Suprapubic skin (tissue), 4 donors: ENCODE results near the gene RAB8A. TPM values are rescaled to one million over a fixed set of nuclear protein-coding genes. Genes with fewer than 3 reads are reported as not detected.
"Not testable (repeated sequence)": the region's sequence is repeated elsewhere in the genome, so short reads cannot be mapped to it uniquely, and the experiment has no call there.

Experiments
- DNase-seq, 2 donors: peaks; one replicate each; pipeline ENCODE4 v3.0.0-alpha.2; 2019; ENCODE audit warnings: low spot score in 2 of 2
- H3K27ac ChIP-seq: fragments of 200-600 bp; sonication (generic); one replicate; pipeline ENCODE4 v1.5.1; 2019
- H3K27me3 ChIP-seq: fragments of 200-600 bp; sonication (generic); one replicate; pipeline ENCODE4 v1.5.1; 2019
- H3K36me3 ChIP-seq: fragments of 200-600 bp; sonication (generic); one replicate; pipeline ENCODE4 v1.5.1; 2019
- H3K4me1 ChIP-seq: fragments of 200-600 bp; sonication (generic); one replicate; pipeline ENCODE4 v1.5.1; 2019
- H3K4me3 ChIP-seq: fragments of 200-600 bp; sonication (generic); one replicate; pipeline ENCODE4 v1.5.1; 2019; ENCODE audit warnings: mild to moderate bottlenecking
- H3K9me3 ChIP-seq: fragments of 200-600 bp; sonication (generic); one replicate; pipeline ENCODE4 v1.5.1; 2019
- CTCF ChIP-seq, 2 donors: fragments of 200-600 bp in 1 of 2; fragments of 450-650 bp in 1 of 2; sonication (generic) in 1 of 2; IDR thresholded peaks; one replicate each; pipeline ENCODE4 v1.5.1; 2016 to 2019; ENCODE audit warnings: antibody characterized with exemption in 2 of 2, mild to moderate bottlenecking in 1 of 2, moderate library complexity in 1 of 2
- EP300 ChIP-seq: sonication (generic); formaldehyde crosslinking; IDR thresholded peaks from one replicate; pipeline ENCODE4 v1.6.1; 2017; ENCODE audit warnings: antibody characterized with exemption
- POLR2A ChIP-seq, 2 donors: fragments of 450-650 bp; IDR thresholded peaks; one replicate each; pipeline ENCODE4 v1.6.1; 2017; ENCODE audit warnings: antibody characterized with exemption in 2 of 2, mild to moderate bottlenecking in 2 of 2, moderate library complexity in 2 of 2
- POLR2AphosphoS5 ChIP-seq, 3 donors: sonication (generic); formaldehyde crosslinking; IDR thresholded peaks; one replicate each; pipeline ENCODE4 v1.6.1; 2017; ENCODE audit warnings: antibody characterized with exemption in 3 of 3
- WGBS: methylation state at CpG from one replicate; pipeline ENCODE4 v1.1.5; 2018; 5-methylcytosine and 5-hydroxymethylcytosine counted together
- total RNA-seq, 4 donors: library from RNA; depleted of rRNA; stranded (reverse); fragments of >200 nt; gene quantifications; one replicate each; pipeline ENCODE4 v1.1.0, GENCODE V29; 2016

Gene RAB8A
- total RNA-seq, 4 donors from 2014 or later = 48.9 to 61.9 (median 58.5) TPM

GRCh38 chr19:16096280-16096855, 15.3 kb upstream of the RAB8A start:
- Histone ChIP-seq H3K27ac (no peak overlapping the region), H3K4me3 (no peak overlapping the region), H3K4me1 (peaks cover 9% of the 10 kb centered on the region), H3K27me3 (no peaks in the 10 kb centered on the region), H3K9me3 (no peaks in the 10 kb centered on the region), H3K36me3 (peaks cover 89% of the 10 kb centered on the region)
- DNase-seq = no peak
- 59% methylated on average over 10 of the region's 10 CpGs for WGBS
- no peak for TF ChIP-seq POLR2A (IDR thresholded peaks at IDR 0.05)
- TF ChIP-seq EP300 = no peak

- Histone ChIP-seq H3K4me3 (no peak overlapping the region), H3K36me3 (peaks cover 89% of the 10 kb centered on the region), H3K27ac (peak overlapping the region; percentile 50), H3K27me3 (no peaks in the 10 kb centered on the region), H3K4me1 (peaks cover 9% of the 10 kb centered on the region), H3K9me3 (no peaks in the 10 kb centered on the region)
- DNase-seq = no peak
- 91% methylated on average over 6 of the region's 6 CpGs for WGBS
- TF ChIP-seq POLR2A (IDR thresholded peaks at IDR 0.05) (no peak), CTCF (IDR thresholded peaks at IDR 0.05) (no peak), EP300 (no peak), POLR2AphosphoS5 (IDR thresholded peaks at IDR 0.05) (no peak)
These were observed 13.3 kb upstream of the RAB8A start for GRCh38 chr19:16098416-16098768.

- TF ChIP-seq POLR2A (IDR thresholded peaks at IDR 0.05) = no peak
- TF ChIP-seq POLR2AphosphoS5 (IDR thresholded peaks at IDR 0.05) = no peak
- TF ChIP-seq EP300 = no peak
- TF ChIP-seq CTCF (IDR thresholded peaks at IDR 0.05) = no peak
- Histone ChIP-seq H3K9me3 (no peaks in the 10 kb centered on the region), H3K4me1 (peaks cover 9% of the 10 kb centered on the region), H3K36me3 (peaks cover 89% of the 10 kb centered on the region), H3K27ac (no peak overlapping the region), H3K27me3 (no peaks in the 10 kb centered on the region), H3K4me3 (no peak overlapping the region)
- no peak for DNase-seq
- 96% methylated on average over 5 of the region's 6 CpGs for WGBS
These were observed 12.9 kb upstream of the RAB8A start for GRCh38 chr19:16098821-16099220.

GRCh38 chr19:16099314-16099965, 12.2 kb upstream of the RAB8A start:
- H3K4me3 ChIP-seq = not testable (repeated sequence)

GRCh38 chr19:16100524-16100923, 11.2 kb upstream of the RAB8A start:
- Histone ChIP-seq H3K9me3 (no peaks in the 10 kb centered on the region), H3K4me1 (peaks cover 9% of the 10 kb centered on the region), H3K27me3 (no peaks in the 10 kb centered on the region), H3K36me3 (peaks cover 78% of the 10 kb centered on the region), H3K27ac (no peak overlapping the region), H3K4me3 (no peak overlapping the region)
- 100% methylated on average over 4 of the region's 4 CpGs for WGBS
- DNase-seq = no peak
- TF ChIP-seq EP300 (no peak), CTCF (IDR thresholded peaks at IDR 0.05) (no peak), POLR2A (IDR thresholded peaks at IDR 0.05) (no peak), POLR2AphosphoS5 (IDR thresholded peaks at IDR 0.05) (no peak)

More at GRCh38 chr19:16099314-16099965, 12.2 kb upstream of the RAB8A start:
- 80% methylated on average over 7 of the region's 8 CpGs for WGBS
- H3K4me1 ChIP-seq, H3K27me3 ChIP-seq, H3K9me3 ChIP-seq, DNase-seq, H3K27ac ChIP-seq: not testable (repeated sequence)
- H3K36me3 ChIP-seq = peaks cover 87% of the 10 kb centered on the region

- Histone ChIP-seq H3K9me3 (no peaks in the 10 kb centered on the region), H3K4me3 (no peak overlapping the region), H3K27me3 (no peaks in the 10 kb centered on the region), H3K4me1 (no peaks in the 10 kb centered on the region), H3K36me3 (peaks cover 46% of the 10 kb centered on the region), H3K27ac (no peak overlapping the region)
- 88% methylated on average over 6 of the region's 6 CpGs for WGBS
- DNase-seq = no peak
- TF ChIP-seq EP300 = no peak
- no peak for TF ChIP-seq POLR2AphosphoS5 (IDR thresholded peaks at IDR 0.05)
- TF ChIP-seq POLR2A (IDR thresholded peaks at IDR 0.05) = no peak
- TF ChIP-seq CTCF (IDR thresholded peaks at IDR 0.05) = no peak
These were observed 7.0 kb upstream of the RAB8A start for GRCh38 chr19:16104722-16105121.
